ENCODE data around the gene ZRANB2.

DNA sequence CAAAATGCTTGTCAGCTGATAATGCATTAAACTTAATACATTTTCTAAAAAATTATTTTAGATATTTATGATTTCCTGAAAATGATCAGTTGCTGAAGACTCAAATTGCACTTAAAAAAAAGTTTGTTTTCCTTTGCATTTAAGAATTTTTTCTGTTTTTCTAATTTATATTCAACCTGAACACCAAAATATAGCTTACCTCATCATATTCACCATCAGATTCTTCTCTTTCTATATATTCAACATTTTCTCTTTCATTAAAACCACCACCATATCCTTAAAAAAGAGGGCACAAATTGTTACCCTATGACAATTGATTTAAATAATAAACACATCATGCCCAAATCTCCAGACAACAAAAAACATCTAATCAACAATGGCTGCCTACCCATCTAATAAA is 8.6 kb downstream of the ZRANB2 start:
- TF ChIP-seq, protein P1, sequence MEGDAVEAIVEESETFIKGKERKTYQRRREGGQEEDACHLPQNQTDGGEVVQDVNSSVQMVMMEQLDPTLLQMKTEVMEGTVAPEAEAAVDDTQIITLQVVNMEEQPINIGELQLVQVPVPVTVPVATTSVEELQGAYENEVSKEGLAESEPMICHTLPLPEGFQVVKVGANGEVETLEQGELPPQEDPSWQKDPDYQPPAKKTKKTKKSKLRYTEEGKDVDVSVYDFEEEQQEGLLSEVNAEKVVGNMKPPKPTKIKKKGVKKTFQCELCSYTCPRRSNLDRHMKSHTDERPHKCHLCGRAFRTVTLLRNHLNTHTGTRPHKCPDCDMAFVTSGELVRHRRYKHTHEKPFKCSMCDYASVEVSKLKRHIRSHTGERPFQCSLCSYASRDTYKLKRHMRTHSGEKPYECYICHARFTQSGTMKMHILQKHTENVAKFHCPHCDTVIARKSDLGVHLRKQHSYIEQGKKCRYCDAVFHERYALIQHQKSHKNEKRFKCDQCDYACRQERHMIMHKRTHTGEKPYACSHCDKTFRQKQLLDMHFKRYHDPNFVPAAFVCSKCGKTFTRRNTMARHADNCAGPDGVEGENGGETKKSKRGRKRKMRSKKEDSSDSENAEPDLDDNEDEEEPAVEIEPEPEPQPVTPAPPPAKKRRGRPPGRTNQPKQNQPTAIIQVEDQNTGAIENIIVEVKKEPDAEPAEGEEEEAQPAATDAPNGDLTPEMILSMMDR (IDR thresholded peaks at IDR 0.05; ENCODE audit: poor library complexity, severe bottlenecking) = no peak
- TF ChIP-seq SMC3 (conservative IDR thresholded peaks at IDR 0.05; ENCODE audit: poor library complexity) (no peak), POLR2AphosphoS5 (IDR thresholded peaks at IDR 0.05) (no peak), RAD21 (conservative IDR thresholded peaks at IDR 0.05) (no peak), EZH2 (IDR thresholded peaks at IDR 0.05; ENCODE audit: borderline replicate concordance, insufficient read depth, low read length, poor library complexity, severe bottlenecking) (no peak), TAF1 (IDR thresholded peaks at IDR 0.05; ENCODE audit: low read depth) (no peak)
- TF ChIP-seq, protein P2, sequence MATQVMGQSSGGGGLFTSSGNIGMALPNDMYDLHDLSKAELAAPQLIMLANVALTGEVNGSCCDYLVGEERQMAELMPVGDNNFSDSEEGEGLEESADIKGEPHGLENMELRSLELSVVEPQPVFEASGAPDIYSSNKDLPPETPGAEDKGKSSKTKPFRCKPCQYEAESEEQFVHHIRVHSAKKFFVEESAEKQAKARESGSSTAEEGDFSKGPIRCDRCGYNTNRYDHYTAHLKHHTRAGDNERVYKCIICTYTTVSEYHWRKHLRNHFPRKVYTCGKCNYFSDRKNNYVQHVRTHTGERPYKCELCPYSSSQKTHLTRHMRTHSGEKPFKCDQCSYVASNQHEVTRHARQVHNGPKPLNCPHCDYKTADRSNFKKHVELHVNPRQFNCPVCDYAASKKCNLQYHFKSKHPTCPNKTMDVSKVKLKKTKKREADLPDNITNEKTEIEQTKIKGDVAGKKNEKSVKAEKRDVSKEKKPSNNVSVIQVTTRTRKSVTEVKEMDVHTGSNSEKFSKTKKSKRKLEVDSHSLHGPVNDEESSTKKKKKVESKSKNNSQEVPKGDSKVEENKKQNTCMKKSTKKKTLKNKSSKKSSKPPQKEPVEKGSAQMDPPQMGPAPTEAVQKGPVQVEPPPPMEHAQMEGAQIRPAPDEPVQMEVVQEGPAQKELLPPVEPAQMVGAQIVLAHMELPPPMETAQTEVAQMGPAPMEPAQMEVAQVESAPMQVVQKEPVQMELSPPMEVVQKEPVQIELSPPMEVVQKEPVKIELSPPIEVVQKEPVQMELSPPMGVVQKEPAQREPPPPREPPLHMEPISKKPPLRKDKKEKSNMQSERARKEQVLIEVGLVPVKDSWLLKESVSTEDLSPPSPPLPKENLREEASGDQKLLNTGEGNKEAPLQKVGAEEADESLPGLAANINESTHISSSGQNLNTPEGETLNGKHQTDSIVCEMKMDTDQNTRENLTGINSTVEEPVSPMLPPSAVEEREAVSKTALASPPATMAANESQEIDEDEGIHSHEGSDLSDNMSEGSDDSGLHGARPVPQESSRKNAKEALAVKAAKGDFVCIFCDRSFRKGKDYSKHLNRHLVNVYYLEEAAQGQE (IDR thresholded peaks at IDR 0.05; ENCODE audit: borderline replicate concordance) = no peak

Data from neural cell (in vitro differentiated cells).